Kidney (tissue), 14 donors: Measurements from ENCODE around the gene BCAN. TPM values are rescaled to one million over a fixed set of nuclear protein-coding genes. Genes with fewer than 3 reads are reported as not detected.

Experiments
- DNase-seq, 5 donors: peaks; one replicate each; pipeline ENCODE4 v3.0.0-alpha.2; 2013 to 2020
- FAIRE-seq: peaks from 2 replicates; lab custom pipeline; 2012; peaks lifted over from hg19 to GRCh38; lab: Jason Lieb, UNC
- H3K27ac ChIP-seq, 2 donors: one replicate each; pipeline ENCODE4 v1.7.0; 2013; ENCODE audit warnings: low read depth in 2 of 2, low read length in 2 of 2, inconsistent platforms in 1 of 2
- H3K27me3 ChIP-seq: one replicate; pipeline ENCODE4 v1.7.1; 2013; ENCODE audit warnings: low read length, inconsistent platforms; ENCODE audit not compliant: control insufficient read depth, insufficient read depth
- H3K36me3 ChIP-seq, 3 donors: one replicate each; pipeline versions ENCODE4 v1.7.0 to v1.7.1; 2013; ENCODE audit warnings: low read length in 3 of 3, control low read depth in 1 of 3, inconsistent platforms in 1 of 3; ENCODE audit not compliant: insufficient read depth in 3 of 3, control insufficient read depth in 2 of 3
- H3K4me1 ChIP-seq, 3 donors: one replicate each; pipeline versions ENCODE4 v1.7.0 to v1.7.1; 2013; ENCODE audit warnings: low read length in 3 of 3, inconsistent platforms in 1 of 3, low read depth in 1 of 3; ENCODE audit not compliant: control insufficient read depth in 2 of 3, insufficient read depth in 2 of 3
- H3K4me3 ChIP-seq, 3 donors: one replicate each; pipeline versions ENCODE4 v1.7.0 to v1.8.1; 2013; ENCODE audit warnings: low read length in 3 of 3, control low read depth in 1 of 3, inconsistent platforms in 1 of 3
- H3K9ac ChIP-seq, 3 donors: one replicate each; pipeline versions ENCODE4 v1.7.0 to v1.7.1; 2013; ENCODE audit warnings: low read length in 3 of 3, control low read depth in 1 of 3, inconsistent platforms in 1 of 3
- H3K9me3 ChIP-seq, 3 donors: one replicate each; pipeline versions ENCODE4 v1.7.0 to v1.7.1; 2013; ENCODE audit warnings: low read length in 3 of 3, control low read depth in 1 of 3, inconsistent platforms in 1 of 3; ENCODE audit not compliant: control insufficient read depth in 2 of 3, insufficient read depth in 1 of 3
- intact Hi-C: fragments of 100-400 bp; cut with DNase I; formaldehyde crosslinking; loops from one replicate; pipeline ENCODE4 v1.11.1; 2022
- polyA plus RNA-seq: library from polyadenylated mRNA; stranded (reverse); fragments of 350-450 nt; fragmentation: Illumina TruSeq; extraction: RNeasy Lipid Tissue Mini Kit (QIAGEN cat#74804); gene quantifications from one replicate; pipeline ENCODE4 v1.2.3, GENCODE V29; 2014; ENCODE audit warnings: low read depth, low replicate concordance; ENCODE audit not compliant: insufficient read depth
- total RNA-seq: library from RNA; stranded (reverse); fragmentation: NEBNext Ultra II Directional; extraction: Animal tissue kit (Norgen Biotek cat#: 25700); gene quantifications from one replicate; pipeline ENCODE4 v1.2.1, GENCODE V29; 2021
- TF ChIP-seq, protein P1 (sequence below): IDR thresholded peaks from 3 replicates; pipeline ENCODE4 v1.5.1; 2012; ENCODE audit warnings: mild to moderate bottlenecking, moderate library complexity, borderline replicate concordance; ENCODE audit not compliant: insufficient read depth; ENCODE audit errors: extremely low read depth
- donor health status: control.
- donor health status: control.
- donor health status: control.
- donor health status: control.
- donor health status: control.
- donor health status: DM: yes; HTN: yes; CAD: no.
- donor health status: Normal renal cell carcinoma (clear cell type).

BCAN gene
- total and polyA plus RNA-seq, 2 donors from 2014 or later = 0.19 to 0.45 TPM

DNA sequence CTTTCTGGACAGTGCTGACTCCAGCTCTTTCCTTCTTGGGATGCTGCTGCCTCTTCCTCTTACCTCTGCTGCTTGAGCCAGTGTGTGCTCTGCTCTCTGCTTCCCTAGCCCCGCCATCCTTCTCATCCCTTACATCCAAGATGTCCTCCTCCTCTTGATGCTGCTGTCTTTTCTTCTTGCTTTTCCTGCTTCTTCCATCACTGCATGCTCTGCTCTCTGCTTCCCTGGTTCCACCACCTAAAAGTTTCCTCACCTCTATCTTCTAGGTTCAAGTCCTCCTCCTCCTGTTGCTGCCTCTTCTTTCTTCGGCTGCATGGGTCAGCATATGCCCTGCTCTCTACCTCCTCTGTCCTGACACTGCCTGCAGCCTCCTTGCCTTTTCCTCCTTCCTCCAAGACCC lies 46.9 kb upstream of the BCAN start:
- TF ChIP-seq, protein P1, sequence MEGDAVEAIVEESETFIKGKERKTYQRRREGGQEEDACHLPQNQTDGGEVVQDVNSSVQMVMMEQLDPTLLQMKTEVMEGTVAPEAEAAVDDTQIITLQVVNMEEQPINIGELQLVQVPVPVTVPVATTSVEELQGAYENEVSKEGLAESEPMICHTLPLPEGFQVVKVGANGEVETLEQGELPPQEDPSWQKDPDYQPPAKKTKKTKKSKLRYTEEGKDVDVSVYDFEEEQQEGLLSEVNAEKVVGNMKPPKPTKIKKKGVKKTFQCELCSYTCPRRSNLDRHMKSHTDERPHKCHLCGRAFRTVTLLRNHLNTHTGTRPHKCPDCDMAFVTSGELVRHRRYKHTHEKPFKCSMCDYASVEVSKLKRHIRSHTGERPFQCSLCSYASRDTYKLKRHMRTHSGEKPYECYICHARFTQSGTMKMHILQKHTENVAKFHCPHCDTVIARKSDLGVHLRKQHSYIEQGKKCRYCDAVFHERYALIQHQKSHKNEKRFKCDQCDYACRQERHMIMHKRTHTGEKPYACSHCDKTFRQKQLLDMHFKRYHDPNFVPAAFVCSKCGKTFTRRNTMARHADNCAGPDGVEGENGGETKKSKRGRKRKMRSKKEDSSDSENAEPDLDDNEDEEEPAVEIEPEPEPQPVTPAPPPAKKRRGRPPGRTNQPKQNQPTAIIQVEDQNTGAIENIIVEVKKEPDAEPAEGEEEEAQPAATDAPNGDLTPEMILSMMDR = no peak
- DNase-seq = no peak
- intact Hi-C loops = no loop called here
- FAIRE-seq = no peak
- H3K36me3 ChIP-seq = peaks cover 9 to 25% (median 16%) of the 10 kb centered on the region in 3 donors
- no peaks in the 10 kb centered on the region for H3K27me3 ChIP-seq
- H3K9ac ChIP-seq = no peak overlapping the region
- no peak overlapping the region for H3K4me3 ChIP-seq
- no peaks in the 10 kb centered on the region for H3K9me3 ChIP-seq
- no peak overlapping the region for H3K27ac ChIP-seq
- H3K4me1 ChIP-seq = peaks cover 0 to 11% (median 5%) of the 10 kb centered on the region in 3 donors

DNA sequence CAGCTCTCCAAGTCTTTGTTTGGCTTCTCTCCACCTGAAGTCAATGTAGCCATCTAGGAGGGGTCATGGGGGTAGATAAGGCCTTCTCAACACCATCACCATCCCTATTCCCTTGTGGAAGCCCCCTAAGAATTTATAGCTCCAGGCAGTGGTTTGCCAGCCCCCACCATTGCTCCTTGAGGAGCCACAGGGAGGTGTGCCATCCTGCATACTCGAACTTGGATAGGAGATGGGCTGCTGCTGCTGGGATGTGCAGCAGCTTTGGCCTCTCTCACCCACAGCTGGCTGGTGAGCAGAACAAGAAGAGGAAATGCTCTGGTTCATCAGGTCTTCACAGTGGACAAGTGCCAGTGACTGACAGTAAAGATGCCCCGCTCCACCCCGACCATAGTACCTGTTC lies 45.5 kb upstream of the BCAN start:
- H3K4me3 ChIP-seq = no peak overlapping the region
- H3K36me3 ChIP-seq = peaks cover 9 to 25% (median 16%) of the 10 kb centered on the region in 3 donors
- H3K9me3 ChIP-seq = no peaks in the 10 kb centered on the region
- TF ChIP-seq, protein P1 = no peak
- H3K27me3 ChIP-seq = no peaks in the 10 kb centered on the region
- DNase-seq (no peak), FAIRE-seq (no peak)
- intact Hi-C loops = no loop called here
- H3K4me1 ChIP-seq = peaks cover 0 to 9% (median 0%) of the 10 kb centered on the region in 3 donors
- H3K27ac ChIP-seq = no peak overlapping the region
- no peak overlapping the region for H3K9ac ChIP-seq

DNA sequence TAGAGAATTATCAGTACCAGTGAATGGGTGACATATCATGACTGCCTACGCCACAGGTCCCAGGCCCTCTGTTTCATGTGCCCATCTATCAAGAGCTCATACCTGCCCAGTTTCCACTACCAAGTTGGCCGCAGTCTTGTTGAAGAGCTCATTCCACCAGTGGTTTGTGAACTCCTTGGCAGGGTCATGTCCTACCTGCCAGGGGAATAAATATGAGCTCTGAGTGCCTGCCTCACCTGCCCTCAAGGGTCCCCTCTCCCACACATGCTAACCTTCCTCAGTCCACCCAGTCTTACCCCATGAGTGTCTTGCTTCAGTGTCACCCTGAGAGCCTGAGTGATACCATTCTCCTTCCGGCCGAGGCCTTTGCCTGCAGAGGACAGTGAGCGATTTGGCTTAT lies 43.8 kb upstream of the BCAN start:
- Histone ChIP-seq H3K4me1 (peaks cover 0 to 8% (median 6%) of the 10 kb centered on the region in 3 donors), H3K9ac (no peak overlapping the region), H3K27ac (no peak overlapping the region), H3K27me3 (no peaks in the 10 kb centered on the region), H3K36me3 (peaks cover 9 to 24% (median 15%) of the 10 kb centered on the region in 3 donors), H3K4me3 (no peak overlapping the region), H3K9me3 (no peaks in the 10 kb centered on the region)
- DNase-seq (no peak), FAIRE-seq (no peak)
- TF ChIP-seq, protein P1 = no peak
- intact Hi-C loops = no loop called here

DNA sequence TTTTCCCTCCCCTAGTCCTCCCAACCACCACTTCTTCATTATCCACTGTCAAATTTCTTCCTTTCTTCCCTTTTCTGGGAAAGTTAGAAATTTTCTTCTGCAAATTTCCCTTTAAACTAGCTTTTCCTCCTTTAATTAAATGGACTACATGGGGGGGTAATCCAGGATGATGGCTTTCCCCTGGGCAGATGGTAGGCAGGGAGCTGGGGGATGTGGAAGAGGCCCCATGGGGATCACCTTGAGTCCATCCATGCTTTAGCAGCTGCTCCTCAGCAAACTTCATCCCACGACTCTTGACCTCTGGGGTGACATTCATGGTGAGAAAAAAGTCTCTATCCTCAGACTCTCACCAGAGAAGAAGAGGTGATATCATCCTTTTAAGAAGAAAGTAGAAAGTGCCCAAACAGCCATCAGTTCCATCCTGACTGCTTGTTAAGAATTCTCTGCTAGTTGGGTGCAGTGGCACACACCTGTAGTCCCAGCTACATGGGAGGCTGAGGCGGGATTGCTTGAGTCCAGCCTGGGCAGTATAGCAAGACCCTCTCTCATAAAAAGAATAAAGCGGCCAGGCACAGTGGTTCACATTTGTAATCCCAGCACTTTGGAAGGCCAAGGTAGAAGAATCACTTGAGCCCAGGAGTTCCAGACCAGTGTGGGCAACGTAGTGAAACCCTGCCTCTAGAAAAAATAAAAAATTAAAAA lies 43.0 kb upstream of the BCAN start:
- peaks cover 0 to 8% (median 6%) of the 10 kb centered on the region in 3 donors for H3K4me1 ChIP-seq
- no peaks in the 10 kb centered on the region for H3K9me3 ChIP-seq
- no peak overlapping the region for H3K27ac ChIP-seq
- peaks cover 9 to 19% (median 12%) of the 10 kb centered on the region in 3 donors for H3K36me3 ChIP-seq
- TF ChIP-seq, protein P1 = no peak
- DNase-seq = no peak
- intact Hi-C loops = no loop called here
- H3K27me3 ChIP-seq = no peaks in the 10 kb centered on the region
- no peak for FAIRE-seq
- H3K9ac ChIP-seq = no peak overlapping the region
- H3K4me3 ChIP-seq = no peak overlapping the region
